Measurements from ENCODE around the gene MPPED1.

The MPPED1 gene

GRCh38 chr22:43392385-43392989 lies 19.3 kb upstream of the MPPED1 start:
- no peak for DNase-seq (ENCODE audit: low read depth)

GRCh38 chr22:43393132-43393843 lies 18.5 kb upstream of the MPPED1 start:
- DNase-seq (ENCODE audit: low read depth) = no peak

- no peak for DNase-seq (ENCODE audit: low read depth)
These were observed 17.9 kb upstream of the MPPED1 start for GRCh38 chr22:43393844-43394474.

GRCh38 chr22:43395086-43395695 lies 16.6 kb upstream of the MPPED1 start:
- no peak for DNase-seq (ENCODE audit: low read depth)

- no peak for DNase-seq (ENCODE audit: low read depth)
These were observed 15.4 kb upstream of the MPPED1 start for GRCh38 chr22:43396321-43396933.

- no peak for DNase-seq (ENCODE audit: low read depth)
These were observed 14.8 kb upstream of the MPPED1 start for GRCh38 chr22:43396934-43397457.

- no peak for DNase-seq (ENCODE audit: low read depth)
These were observed 14.0 kb upstream of the MPPED1 start for GRCh38 chr22:43397766-43398165.

- DNase-seq (ENCODE audit: low read depth) = no peak
These were observed 13.6 kb upstream of the MPPED1 start for GRCh38 chr22:43398246-43398645.

GRCh38 chr22:43398910-43399309 lies 12.9 kb upstream of the MPPED1 start:
- no peak for DNase-seq (ENCODE audit: low read depth)

- no peak for DNase-seq (ENCODE audit: low read depth)
These were observed 12.4 kb upstream of the MPPED1 start for GRCh38 chr22:43399338-43399979.

- no peak for DNase-seq (ENCODE audit: low read depth)
These were observed 11.8 kb upstream of the MPPED1 start for GRCh38 chr22:43399980-43400358.

GRCh38 chr22:43400449-43400848 lies 11.4 kb upstream of the MPPED1 start:
- no peak for DNase-seq (ENCODE audit: low read depth)

GRCh38 chr22:43401233-43401632 lies 10.6 kb upstream of the MPPED1 start:
- no peak for DNase-seq (ENCODE audit: low read depth)

GRCh38 chr22:43401661-43402060 lies 10.2 kb upstream of the MPPED1 start:
- no peak for DNase-seq (ENCODE audit: low read depth)

GRCh38 chr22:43402128-43402527 lies 9.7 kb upstream of the MPPED1 start:
- no peak for DNase-seq (ENCODE audit: low read depth)

GRCh38 chr22:43404673-43405385 lies 7.0 kb upstream of the MPPED1 start:
- DNase-seq (ENCODE audit: low read depth) = no peak

GRCh38 chr22:43406186-43406790 lies 5.5 kb upstream of the MPPED1 start:
- DNase-seq (ENCODE audit: low read depth) = no peak

GRCh38 chr22:43407591-43407990 lies 4.2 kb upstream of the MPPED1 start:
- DNase-seq (ENCODE audit: low read depth) = no peak

GRCh38 chr22:43408009-43408408 lies 3.8 kb upstream of the MPPED1 start:
- no peak for DNase-seq (ENCODE audit: low read depth)

GRCh38 chr22:43409046-43409445 lies 2.8 kb upstream of the MPPED1 start:
- no peak for DNase-seq (ENCODE audit: low read depth)

- no peak for DNase-seq (ENCODE audit: low read depth)
These were observed 2.0 kb upstream of the MPPED1 start for GRCh38 chr22:43409800-43410199.
